HL-60 (cell line): ENCODE measurements around the gene ARID1B.

Source experiments
- GABPA ChIP-seq: IDR thresholded peaks from 2 replicates; pipeline ENCODE4 v1.6.1; 2012; ENCODE audit warnings: low read depth
- POLR2AphosphoS5 ChIP-seq: IDR thresholded peaks from 2 replicates; pipeline ENCODE4 v1.6.1; 2012; ENCODE audit warnings: low read depth
- TF ChIP-seq, protein P1 (sequence below): IDR thresholded peaks from one replicate; pipeline ENCODE4 v1.5.1; 2011; ENCODE audit warnings: low read length, control low read depth, inconsistent platforms; ENCODE audit not compliant: insufficient read depth
- TF ChIP-seq, protein P2 (sequence below): IDR thresholded peaks from 2 replicates; pipeline ENCODE4 v1.6.1; 2012; ENCODE audit warnings: low read depth; ENCODE audit not compliant: insufficient replicate concordance

DNA sequence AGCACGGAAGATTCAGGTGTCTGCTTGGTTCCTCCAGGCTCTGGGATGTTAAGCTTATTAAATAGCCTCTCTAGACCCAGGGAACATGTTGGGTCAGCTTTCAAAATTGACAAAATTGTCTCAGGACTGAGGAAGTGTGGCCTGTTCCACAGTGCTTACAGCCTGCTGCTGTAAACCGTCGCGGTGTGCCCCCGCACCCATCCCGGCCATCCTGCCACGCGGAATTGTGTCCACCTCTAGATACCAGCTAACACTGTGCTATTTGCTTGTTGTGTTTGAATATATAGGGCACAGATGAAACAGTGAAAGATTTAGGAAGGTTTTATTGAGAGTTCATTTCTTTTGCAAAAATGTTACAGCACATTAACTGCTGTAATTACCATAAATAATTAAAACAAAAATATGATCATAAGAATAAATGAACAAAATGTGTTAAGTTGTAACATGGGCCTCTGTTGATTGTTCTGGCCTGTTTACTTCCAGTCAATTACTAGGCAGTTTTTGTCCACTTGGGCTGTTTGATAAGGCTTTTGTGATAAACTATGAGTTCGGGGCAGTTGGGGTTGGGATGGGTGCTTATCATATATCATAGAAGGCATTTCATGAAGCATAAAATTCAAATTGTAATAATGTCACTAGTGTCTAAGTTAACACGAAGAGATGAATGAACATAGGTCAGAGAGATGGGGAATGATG, 77.4 kb downstream of the ARID1B start:
- TF ChIP-seq GABPA (no peak), POLR2AphosphoS5 (no peak)
- TF ChIP-seq, protein P1, sequence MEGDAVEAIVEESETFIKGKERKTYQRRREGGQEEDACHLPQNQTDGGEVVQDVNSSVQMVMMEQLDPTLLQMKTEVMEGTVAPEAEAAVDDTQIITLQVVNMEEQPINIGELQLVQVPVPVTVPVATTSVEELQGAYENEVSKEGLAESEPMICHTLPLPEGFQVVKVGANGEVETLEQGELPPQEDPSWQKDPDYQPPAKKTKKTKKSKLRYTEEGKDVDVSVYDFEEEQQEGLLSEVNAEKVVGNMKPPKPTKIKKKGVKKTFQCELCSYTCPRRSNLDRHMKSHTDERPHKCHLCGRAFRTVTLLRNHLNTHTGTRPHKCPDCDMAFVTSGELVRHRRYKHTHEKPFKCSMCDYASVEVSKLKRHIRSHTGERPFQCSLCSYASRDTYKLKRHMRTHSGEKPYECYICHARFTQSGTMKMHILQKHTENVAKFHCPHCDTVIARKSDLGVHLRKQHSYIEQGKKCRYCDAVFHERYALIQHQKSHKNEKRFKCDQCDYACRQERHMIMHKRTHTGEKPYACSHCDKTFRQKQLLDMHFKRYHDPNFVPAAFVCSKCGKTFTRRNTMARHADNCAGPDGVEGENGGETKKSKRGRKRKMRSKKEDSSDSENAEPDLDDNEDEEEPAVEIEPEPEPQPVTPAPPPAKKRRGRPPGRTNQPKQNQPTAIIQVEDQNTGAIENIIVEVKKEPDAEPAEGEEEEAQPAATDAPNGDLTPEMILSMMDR = no peak
- TF ChIP-seq, protein P2, sequence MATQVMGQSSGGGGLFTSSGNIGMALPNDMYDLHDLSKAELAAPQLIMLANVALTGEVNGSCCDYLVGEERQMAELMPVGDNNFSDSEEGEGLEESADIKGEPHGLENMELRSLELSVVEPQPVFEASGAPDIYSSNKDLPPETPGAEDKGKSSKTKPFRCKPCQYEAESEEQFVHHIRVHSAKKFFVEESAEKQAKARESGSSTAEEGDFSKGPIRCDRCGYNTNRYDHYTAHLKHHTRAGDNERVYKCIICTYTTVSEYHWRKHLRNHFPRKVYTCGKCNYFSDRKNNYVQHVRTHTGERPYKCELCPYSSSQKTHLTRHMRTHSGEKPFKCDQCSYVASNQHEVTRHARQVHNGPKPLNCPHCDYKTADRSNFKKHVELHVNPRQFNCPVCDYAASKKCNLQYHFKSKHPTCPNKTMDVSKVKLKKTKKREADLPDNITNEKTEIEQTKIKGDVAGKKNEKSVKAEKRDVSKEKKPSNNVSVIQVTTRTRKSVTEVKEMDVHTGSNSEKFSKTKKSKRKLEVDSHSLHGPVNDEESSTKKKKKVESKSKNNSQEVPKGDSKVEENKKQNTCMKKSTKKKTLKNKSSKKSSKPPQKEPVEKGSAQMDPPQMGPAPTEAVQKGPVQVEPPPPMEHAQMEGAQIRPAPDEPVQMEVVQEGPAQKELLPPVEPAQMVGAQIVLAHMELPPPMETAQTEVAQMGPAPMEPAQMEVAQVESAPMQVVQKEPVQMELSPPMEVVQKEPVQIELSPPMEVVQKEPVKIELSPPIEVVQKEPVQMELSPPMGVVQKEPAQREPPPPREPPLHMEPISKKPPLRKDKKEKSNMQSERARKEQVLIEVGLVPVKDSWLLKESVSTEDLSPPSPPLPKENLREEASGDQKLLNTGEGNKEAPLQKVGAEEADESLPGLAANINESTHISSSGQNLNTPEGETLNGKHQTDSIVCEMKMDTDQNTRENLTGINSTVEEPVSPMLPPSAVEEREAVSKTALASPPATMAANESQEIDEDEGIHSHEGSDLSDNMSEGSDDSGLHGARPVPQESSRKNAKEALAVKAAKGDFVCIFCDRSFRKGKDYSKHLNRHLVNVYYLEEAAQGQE = no peak
